GM23248 (cell line): ENCODE data around the gene CFAP65. TPM values are rescaled to one million over a fixed set of nuclear protein-coding genes. Genes with fewer than 3 reads are reported as not detected.
A peak's percentile ranks its signal among the peaks of the same experiment; 100 is the strongest.

Experiments used
- DNase-seq: peaks from one replicate; pipeline ENCODE4 v3.0.0-alpha.2; 2015
- H2AFZ ChIP-seq: fragments of 200-600 bp; sonication (generic); 2 replicates; pipeline ENCODE4 v1.6.1; 2016; ENCODE audit warnings: antibody characterized with exemption
- H3F3A ChIP-seq: fragments of 200-600 bp; sonication (generic); 2 replicates; pipeline ENCODE4 v1.6.1; 2016; ENCODE audit warnings: mild to moderate bottlenecking, antibody characterized with exemption, mixed run types; ENCODE audit not compliant: insufficient read depth
- H3K27ac ChIP-seq: fragments of 200-600 bp; sonication (generic); 2 replicates; pipeline ENCODE4 v1.5.1; 2016; ENCODE audit warnings: mild to moderate bottlenecking
- H3K27me3 ChIP-seq: fragments of 200-600 bp; sonication (generic); replicated peaks from 2 replicates; pipeline ENCODE4 v1.6.1; 2016; ENCODE audit warnings: mild to moderate bottlenecking; ENCODE audit not compliant: insufficient read depth
- H3K36me3 ChIP-seq: fragments of 200-600 bp; sonication (generic); 2 replicates; pipeline ENCODE4 v1.6.1; 2016; ENCODE audit warnings: low read depth, mild to moderate bottlenecking
- H3K4me1 ChIP-seq: fragments of 200-600 bp; sonication (generic); 2 replicates; pipeline ENCODE4 v1.6.1; 2016; ENCODE audit warnings: mild to moderate bottlenecking; ENCODE audit not compliant: insufficient read depth
- H3K4me2 ChIP-seq: fragments of 200-600 bp; sonication (generic); one replicate; pipeline ENCODE4 v1.6.1; 2016; ENCODE audit warnings: mild to moderate bottlenecking; ENCODE audit not compliant: unreplicated experiment
- H3K4me3 ChIP-seq: fragments of 200-600 bp; sonication (generic); 2 replicates; pipeline ENCODE4 v1.5.1; 2016; ENCODE audit warnings: mild to moderate bottlenecking
- H3K79me2 ChIP-seq: fragments of 200-600 bp; sonication (generic); 2 replicates; pipeline ENCODE4 v1.6.1; 2016; ENCODE audit warnings: mild to moderate bottlenecking; ENCODE audit not compliant: insufficient read depth
- H3K9ac ChIP-seq: fragments of 200-600 bp; sonication (generic); 2 replicates; pipeline ENCODE4 v1.6.1; 2016; ENCODE audit warnings: mild to moderate bottlenecking
- H3K9me2 ChIP-seq: fragments of 200-600 bp; sonication (generic); 2 replicates; pipeline ENCODE4 v1.6.1; 2016; ENCODE audit warnings: mixed run types, mild to moderate bottlenecking, moderate library complexity; ENCODE audit not compliant: insufficient read depth
- H3K9me3 ChIP-seq: fragments of 200-600 bp; sonication (generic); one replicate; pipeline ENCODE4 v1.6.1; 2017; ENCODE audit warnings: low read depth
- H4K20me1 ChIP-seq: fragments of 200-600 bp; sonication (generic); 2 replicates; pipeline ENCODE4 v1.6.0; 2016; ENCODE audit not compliant: insufficient read depth
- EZH2 ChIP-seq: fragments of 200-600 bp; sonication (generic); IDR thresholded peaks from 2 replicates; pipeline ENCODE4 v1.6.1; 2018; ENCODE audit warnings: antibody characterized with exemption, mild to moderate bottlenecking; ENCODE audit not compliant: insufficient read depth, poor library complexity, severe bottlenecking
- EZH2phosphoT487 ChIP-seq: fragments of 200-600 bp; sonication (generic); IDR thresholded peaks from 2 replicates; pipeline ENCODE4 v1.6.1; 2018; ENCODE audit warnings: antibody characterized with exemption, moderate library complexity, mild to moderate bottlenecking, low read depth; ENCODE audit not compliant: insufficient read depth
- WGBS, 2 experiments: methylation state at CpG; one replicate each; pipeline ENCODE4 v1.1.6; 2015 to 2017; ENCODE audit warnings: low lambda C conversion rate in 2 of 2, low coverage in 1 of 2; ENCODE audit errors: missing lambda C conversion rate in 2 of 2; 5-methylcytosine and 5-hydroxymethylcytosine counted together
- in situ Hi-C: fragments of 300-500 bp; cut with MboI; formaldehyde crosslinking; loops from 2 replicates; pipeline ENCODE4 v1.15.0; 2020
- polyA plus RNA-seq: library from polyadenylated mRNA; unstranded; fragments of >200 nt; fragmentation: Nextera tagmentation; extraction: Ambion mirVana; gene quantifications from 2 replicates; pipeline ENCODE4 v1.2.1, GENCODE V29; 2016
- total RNA-seq: library from RNA; depleted of rRNA; stranded (reverse); fragments of >200 nt; shearing (Covaris generic); gene quantifications from 2 replicates; pipeline ENCODE4 v1.2.3, GENCODE V29; 2014

The CFAP65 gene
- total and polyA plus RNA-seq, 2 experiments from 2014 or later: 0.08 TPM; not detected in 1

- H3K4me1 ChIP-seq: peaks cover 6% of the 10 kb centered on the region; the same call in 1 of the 2 replicates
- H3K27ac ChIP-seq: no peak overlapping the region
- 7% methylated on average over 38 to 42 of the region's 42 CpGs for WGBS, 2 experiments
- H3K9ac ChIP-seq: no peak overlapping the region
- H3K9me3 ChIP-seq: no peaks in the 10 kb centered on the region
- no peaks in the 10 kb centered on the region for H3F3A ChIP-seq
- no peak overlapping the region for H3K4me3 ChIP-seq
- in situ Hi-C loops: no loop called here
- peak; percentile 21 for TF ChIP-seq EZH2
- TF ChIP-seq EZH2phosphoT487: peak; percentile 37; the same call in 1 of the 2 replicates
- no peaks in the 10 kb centered on the region for H3K9me2 ChIP-seq
- peak; percentile 44 for DNase-seq
- no peaks in the 10 kb centered on the region for H3K36me3 ChIP-seq
- no peak overlapping the region for H3K4me2 ChIP-seq
- H3K79me2 ChIP-seq: no peaks in the 10 kb centered on the region
- no peak overlapping the region for H2AFZ ChIP-seq
- H4K20me1 ChIP-seq: no peaks in the 10 kb centered on the region
- H3K27me3 ChIP-seq: peaks cover 78% of the 10 kb centered on the region
Measured at GRCh38 chr2:219058541-219059374, 17.4 kb upstream of the CFAP65 start.

- no peaks in the 10 kb centered on the region for H3K79me2 ChIP-seq
- peak; percentile 82 for DNase-seq
- no peaks in the 10 kb centered on the region for H3F3A ChIP-seq
- peak overlapping the region; percentile 49; the same call in 1 of the 2 replicates for H3K4me3 ChIP-seq
- H3K9me2 ChIP-seq: no peaks in the 10 kb centered on the region
- peaks cover 69% of the 10 kb centered on the region for H3K27me3 ChIP-seq
- H3K9ac ChIP-seq: no peak overlapping the region
- in situ Hi-C loops: no loop called here
- WGBS, 2 experiments: 1 to 4% methylated on average over 49 to 50 of the region's 52 CpGs
- no peaks in the 10 kb centered on the region for H3K9me3 ChIP-seq
- H2AFZ ChIP-seq: no peak overlapping the region
- no peak overlapping the region for H3K27ac ChIP-seq
- TF ChIP-seq EZH2phosphoT487: 0 out of 2 replicates have a peak, but pooled peaks have one; percentile 52
- TF ChIP-seq EZH2: peak; percentile 79
- peaks cover 6% of the 10 kb centered on the region; the same call in 1 of the 2 replicates for H3K4me1 ChIP-seq
- peak overlapping the region; percentile 23 for H3K4me2 ChIP-seq
- no peaks in the 10 kb centered on the region for H4K20me1 ChIP-seq
- no peaks in the 10 kb centered on the region for H3K36me3 ChIP-seq
Measured at GRCh38 chr2:219057709-219058540, 16.6 kb upstream of the CFAP65 start.

GRCh38 chr2:219056896-219057708, 15.8 kb upstream of the CFAP65 start:
- H3K9me3 ChIP-seq: no peaks in the 10 kb centered on the region
- no peak overlapping the region for H3K4me3 ChIP-seq
- H3K9ac ChIP-seq: no peak overlapping the region
- H4K20me1 ChIP-seq: no peaks in the 10 kb centered on the region
- H3K9me2 ChIP-seq: no peaks in the 10 kb centered on the region
- peaks cover 62% of the 10 kb centered on the region for H3K27me3 ChIP-seq
- peak overlapping the region; percentile 23 for H3K4me2 ChIP-seq
- H3K36me3 ChIP-seq: no peaks in the 10 kb centered on the region
- TF ChIP-seq EZH2 (no peak), EZH2phosphoT487 (no peak)
- H2AFZ ChIP-seq: no peak overlapping the region
- H3F3A ChIP-seq: no peaks in the 10 kb centered on the region
- no peaks in the 10 kb centered on the region for H3K79me2 ChIP-seq
- in situ Hi-C loops: no loop called here
- no peak overlapping the region for H3K27ac ChIP-seq
- peaks cover 6% of the 10 kb centered on the region; the same call in 1 of the 2 replicates for H3K4me1 ChIP-seq
- 6 to 8% methylated on average over 29 to 40 of the region's 40 CpGs for WGBS, 2 experiments
- peak; percentile 39 for DNase-seq
